IPS-15b (cell line): ENCODE data around the gene PML.

Experiments
- H3K27me3 ChIP-seq: one replicate; pipeline ENCODE4 v1.6.1; 2013; ENCODE audit warnings: low read length; ENCODE audit not compliant: control insufficient read depth, insufficient read depth
- H3K36me3 ChIP-seq: one replicate; pipeline ENCODE4 v1.6.1; 2013; ENCODE audit warnings: low read length; ENCODE audit not compliant: control insufficient read depth, insufficient read depth
- H3K4me1 ChIP-seq: one replicate; pipeline ENCODE4 v1.6.1; 2013; ENCODE audit warnings: mild to moderate bottlenecking, low read length; ENCODE audit not compliant: control insufficient read depth, insufficient read depth
- H3K4me3 ChIP-seq: one replicate; pipeline ENCODE4 v1.5.1; 2013; ENCODE audit warnings: low read depth, low read length
- H3K9ac ChIP-seq: one replicate; pipeline ENCODE4 v1.6.1; 2013; ENCODE audit warnings: low read depth, mild to moderate bottlenecking, low read length
- H3K9me3 ChIP-seq: one replicate; pipeline ENCODE4 v1.6.1; 2013; ENCODE audit warnings: mild to moderate bottlenecking, low read length; ENCODE audit not compliant: control insufficient read depth, insufficient read depth

Gene PML

GRCh38 chr15:73994413-73994883 lies at the start of gene PML:
Gene PML, plus strand, starts transcription at chr15:73994716. Its CDS starts 97 bp downstream, at chr15:73994813.
- H3K27me3 ChIP-seq = peaks cover 16% of the 10 kb centered on the region
- H3K4me3 ChIP-seq = peak within 1 kb of the TSS; percentile 63
- peaks cover 3% of the 10 kb centered on the region for H3K4me1 ChIP-seq
- H3K9ac ChIP-seq = peak within 1 kb of the TSS; percentile 66
- H3K36me3 ChIP-seq = peaks cover 3% of the 10 kb centered on the region
- H3K9me3 ChIP-seq = no peaks in the 10 kb centered on the region

- no peak overlapping the region for H3K4me3 ChIP-seq
- no peaks in the 10 kb centered on the region for H3K27me3 ChIP-seq
- H3K9me3 ChIP-seq = no peaks in the 10 kb centered on the region
- no peaks in the 10 kb centered on the region for H3K4me1 ChIP-seq
- H3K9ac ChIP-seq = no peak overlapping the region
- H3K36me3 ChIP-seq = no peaks in the 10 kb centered on the region
Observed at GRCh38 chr15:73945130-73945508, 49.4 kb upstream of the PML start.

- H3K4me3 ChIP-seq = no peak overlapping the region
- H3K4me1 ChIP-seq = no peaks in the 10 kb centered on the region
- no peaks in the 10 kb centered on the region for H3K27me3 ChIP-seq
- H3K36me3 ChIP-seq = no peaks in the 10 kb centered on the region
- H3K9me3 ChIP-seq = no peaks in the 10 kb centered on the region
- no peak overlapping the region for H3K9ac ChIP-seq
Observed at GRCh38 chr15:73946046-73946721, 48.3 kb upstream of the PML start.

GRCh38 chr15:73946795-73947370 lies 47.6 kb upstream of the PML start:
- Histone ChIP-seq H3K27me3 (no peaks in the 10 kb centered on the region), H3K9ac (no peak overlapping the region), H3K36me3 (no peaks in the 10 kb centered on the region), H3K4me1 (peaks cover 7% of the 10 kb centered on the region), H3K4me3 (no peak overlapping the region), H3K9me3 (no peaks in the 10 kb centered on the region)

- no peaks in the 10 kb centered on the region for H3K36me3 ChIP-seq
- no peaks in the 10 kb centered on the region for H3K9me3 ChIP-seq
- H3K4me3 ChIP-seq = no peak overlapping the region
- H3K4me1 ChIP-seq = peaks cover 7% of the 10 kb centered on the region
- no peak overlapping the region for H3K9ac ChIP-seq
- H3K27me3 ChIP-seq = no peaks in the 10 kb centered on the region
Observed at GRCh38 chr15:73947651-73948050, 46.9 kb upstream of the PML start.

GRCh38 chr15:73948396-73948795 lies 46.1 kb upstream of the PML start:
- Histone ChIP-seq H3K9me3 (no peaks in the 10 kb centered on the region), H3K4me1 (peaks cover 8% of the 10 kb centered on the region), H3K9ac (no peak overlapping the region), H3K27me3 (no peaks in the 10 kb centered on the region), H3K36me3 (no peaks in the 10 kb centered on the region), H3K4me3 (no peak overlapping the region)

GRCh38 chr15:73948982-73949381 lies 45.5 kb upstream of the PML start:
- Histone ChIP-seq H3K9ac (no peak overlapping the region), H3K4me3 (no peak overlapping the region), H3K36me3 (no peaks in the 10 kb centered on the region), H3K4me1 (peaks cover 9% of the 10 kb centered on the region), H3K9me3 (no peaks in the 10 kb centered on the region), H3K27me3 (no peaks in the 10 kb centered on the region)

- no peaks in the 10 kb centered on the region for H3K36me3 ChIP-seq
- H3K4me3 ChIP-seq = no peak overlapping the region
- H3K9me3 ChIP-seq = no peaks in the 10 kb centered on the region
- no peak overlapping the region for H3K9ac ChIP-seq
- H3K4me1 ChIP-seq = peaks cover 9% of the 10 kb centered on the region
- no peaks in the 10 kb centered on the region for H3K27me3 ChIP-seq
Observed at GRCh38 chr15:73949496-73949895, 45.0 kb upstream of the PML start.

GRCh38 chr15:73950479-73950830 lies 44.1 kb upstream of the PML start:
- Histone ChIP-seq H3K4me3 (no peak overlapping the region), H3K36me3 (no peaks in the 10 kb centered on the region), H3K27me3 (no peaks in the 10 kb centered on the region), H3K9ac (no peak overlapping the region), H3K4me1 (peaks cover 9% of the 10 kb centered on the region), H3K9me3 (no peaks in the 10 kb centered on the region)

GRCh38 chr15:73950831-73951561 lies 43.5 kb upstream of the PML start:
- Histone ChIP-seq H3K9me3 (no peaks in the 10 kb centered on the region), H3K27me3 (no peaks in the 10 kb centered on the region), H3K36me3 (no peaks in the 10 kb centered on the region), H3K9ac (peak overlapping the region; percentile 60), H3K4me1 (peaks cover 9% of the 10 kb centered on the region), H3K4me3 (no peak overlapping the region)

- Histone ChIP-seq H3K27me3 (no peaks in the 10 kb centered on the region), H3K4me1 (peaks cover 9% of the 10 kb centered on the region), H3K36me3 (no peaks in the 10 kb centered on the region), H3K9me3 (no peaks in the 10 kb centered on the region), H3K4me3 (no peak overlapping the region), H3K9ac (peak overlapping the region; percentile 60)
Observed at GRCh38 chr15:73951601-73952000, 42.9 kb upstream of the PML start.
